HG03066 (cell line): ENCODE measurements around the gene MYO10.
"Not testable (repeated sequence)": the region's sequence is repeated elsewhere in the genome, so short reads cannot be mapped to it uniquely, and the experiment has no call there.

Source experiments
- ATAC-seq: cut with Tn5 transposase; IDR thresholded peaks from one replicate; pipeline ENCODE4 v1.9.1; 2021; ENCODE audit warnings: low read depth; ENCODE audit not compliant: unreplicated experiment

Gene MYO10

GRCh38 chr5:16727755-16728325 lies 208.2 kb downstream of the MYO10 start:
- no peak for ATAC-seq

- no peak for ATAC-seq
Observed at GRCh38 chr5:16726538-16726946, 209.5 kb downstream of the MYO10 start.

GRCh38 chr5:16725575-16725974 lies 210.5 kb downstream of the MYO10 start:
- no peak for ATAC-seq

GRCh38 chr5:16723821-16724220 lies 212.3 kb downstream of the MYO10 start:
- no peak for ATAC-seq

GRCh38 chr5:16722097-16722495 lies 214.0 kb downstream of the MYO10 start:
- ATAC-seq: no peak

GRCh38 chr5:16721151-16722096 lies 214.7 kb downstream of the MYO10 start:
- no peak for ATAC-seq

- not testable (repeated sequence) for ATAC-seq
Observed at GRCh38 chr5:16718036-16718435, 218.1 kb downstream of the MYO10 start.

GRCh38 chr5:16713386-16713928 lies 222.6 kb downstream of the MYO10 start:
- ATAC-seq: no peak

GRCh38 chr5:16712620-16713019 lies 223.5 kb downstream of the MYO10 start:
- ATAC-seq: no peak

- ATAC-seq: no peak
Observed at GRCh38 chr5:16712178-16712577, 223.9 kb downstream of the MYO10 start.

- no peak for ATAC-seq
Observed at GRCh38 chr5:16709691-16710433, 226.2 kb downstream of the MYO10 start.

GRCh38 chr5:16707869-16708192 lies 228.3 kb downstream of the MYO10 start:
- no peak for ATAC-seq

GRCh38 chr5:16707168-16707868 lies 228.8 kb downstream of the MYO10 start:
- ATAC-seq: no peak

GRCh38 chr5:16704945-16705344 lies 231.1 kb downstream of the MYO10 start:
- no peak for ATAC-seq

- no peak for ATAC-seq
Observed at GRCh38 chr5:16702964-16703363, 233.1 kb downstream of the MYO10 start.

GRCh38 chr5:16701134-16702099 lies 234.7 kb downstream of the MYO10 start:
- no peak for ATAC-seq

GRCh38 chr5:16700081-16700480 lies 236.0 kb downstream of the MYO10 start:
- ATAC-seq: no peak

- no peak for ATAC-seq
Observed at GRCh38 chr5:16695779-16696178, 240.3 kb downstream of the MYO10 start.

- ATAC-seq: no peak
Observed at GRCh38 chr5:16693879-16694278, 242.2 kb downstream of the MYO10 start.
